ENCODE measurements around the gene TMEM229A.

DNA sequence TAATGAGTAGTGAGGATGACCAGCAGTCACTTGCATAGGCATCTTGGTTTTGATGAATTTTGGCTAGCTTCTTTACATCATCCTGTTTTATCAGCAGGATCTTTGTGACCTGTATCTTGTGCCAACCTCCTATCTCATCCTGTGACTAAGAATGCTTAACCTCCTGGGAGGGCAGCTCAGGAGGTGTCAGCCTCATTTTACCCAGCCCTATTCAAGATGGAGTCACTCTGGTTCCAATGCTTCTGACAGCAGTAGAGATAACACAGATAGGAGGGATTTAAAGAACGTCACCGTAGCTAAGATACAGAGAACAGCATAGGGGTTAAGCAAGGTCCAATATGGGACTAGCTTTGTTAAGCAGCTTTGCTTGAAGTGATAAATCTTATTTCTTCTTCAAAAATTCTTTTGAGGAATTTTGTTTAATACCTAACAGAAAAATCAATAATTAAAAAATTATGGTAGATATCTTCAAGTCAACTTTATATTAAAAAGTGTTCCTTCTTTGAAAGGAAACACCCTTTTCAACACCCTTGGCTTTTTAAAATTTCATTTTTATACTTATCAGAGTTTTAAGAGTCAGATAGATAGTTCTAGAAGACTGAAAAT is 39.9 kb downstream of the TMEM229A start:
- TF ChIP-seq, protein P1, sequence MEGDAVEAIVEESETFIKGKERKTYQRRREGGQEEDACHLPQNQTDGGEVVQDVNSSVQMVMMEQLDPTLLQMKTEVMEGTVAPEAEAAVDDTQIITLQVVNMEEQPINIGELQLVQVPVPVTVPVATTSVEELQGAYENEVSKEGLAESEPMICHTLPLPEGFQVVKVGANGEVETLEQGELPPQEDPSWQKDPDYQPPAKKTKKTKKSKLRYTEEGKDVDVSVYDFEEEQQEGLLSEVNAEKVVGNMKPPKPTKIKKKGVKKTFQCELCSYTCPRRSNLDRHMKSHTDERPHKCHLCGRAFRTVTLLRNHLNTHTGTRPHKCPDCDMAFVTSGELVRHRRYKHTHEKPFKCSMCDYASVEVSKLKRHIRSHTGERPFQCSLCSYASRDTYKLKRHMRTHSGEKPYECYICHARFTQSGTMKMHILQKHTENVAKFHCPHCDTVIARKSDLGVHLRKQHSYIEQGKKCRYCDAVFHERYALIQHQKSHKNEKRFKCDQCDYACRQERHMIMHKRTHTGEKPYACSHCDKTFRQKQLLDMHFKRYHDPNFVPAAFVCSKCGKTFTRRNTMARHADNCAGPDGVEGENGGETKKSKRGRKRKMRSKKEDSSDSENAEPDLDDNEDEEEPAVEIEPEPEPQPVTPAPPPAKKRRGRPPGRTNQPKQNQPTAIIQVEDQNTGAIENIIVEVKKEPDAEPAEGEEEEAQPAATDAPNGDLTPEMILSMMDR (IDR thresholded peaks at IDR 0.05), result no peak
- TF ChIP-seq POLR2A (IDR thresholded peaks at IDR 0.05; ENCODE audit: low read depth), result no peak

Data from esophagus muscularis mucosa (tissue), 3 donors.